HCT116 (cell line): ENCODE data around the gene ZNF692. TPM values are rescaled to one million over a fixed set of nuclear protein-coding genes. Genes with fewer than 3 reads are reported as not detected.

Source experiments
- ATAC-seq: fragments of 200-7000 bp; cut with Tn5 transposase; 2 replicates; pipeline ENCODE4 v1.9.1; 2020; ENCODE audit warnings: mild to moderate bottlenecking, moderate library complexity
- BruUV-seq: library from RNA; stranded (reverse); fragments of 400-500 nt; replicated peaks from 2 replicates; lab custom pipeline; 2021; lab: Mats Ljungman, UMichigan
- CTCF ChIA-PET: fragments of 300-600 bp; sonication (Branson Sonifier 250); formaldehyde crosslinking; loops from one replicate; lab custom pipeline; 2021; ENCODE audit warnings: antibody characterized with exemption; lab: Charles Lee
- POLR2A ChIA-PET: fragments of 300-600, 350-600 bp; sonication (Branson Sonifier 250); formaldehyde crosslinking; loops from one replicate; lab custom pipeline; 2021; ENCODE audit warnings: antibody characterized with exemption; lab: Charles Lee
- RAD21 ChIA-PET, 2 experiments: fragments of 300-600 bp; sonication (Branson Sonifier 250); formaldehyde crosslinking; loops; one replicate each; lab custom pipeline; 2023; ENCODE audit warnings: low total read pairs in 2 of 2; ENCODE audit not compliant: uncharacterized antibody in 2 of 2, unreplicated experiment in 2 of 2, low non-redundant PET in 1 of 2; lab: Charles Lee
- DNase-seq: peaks from one replicate; pipeline ENCODE4 v3.0.0-alpha.2; 2010; ENCODE audit warnings: low read depth, low spot score
- H2AFZ ChIP-seq: fragments of 200-600 bp; shearing (Covaris generic), sonication (generic); 2 replicates; pipeline ENCODE4 v1.6.1; 2017; ENCODE audit warnings: low read depth, mixed run types, mixed read lengths, antibody characterized with exemption, low read length; ENCODE audit not compliant: poor library complexity, severe bottlenecking
- H3K27ac ChIP-seq: 2 replicates; pipeline ENCODE4 v1.5.1; 2012; ENCODE audit warnings: low read depth, low read length
- H3K27me3 ChIP-seq: fragments of 200-600 bp; sonication (generic); 2 replicates; pipeline ENCODE4 v1.6.1; 2016; ENCODE audit warnings: mixed run types, low read length, mixed read lengths; ENCODE audit not compliant: insufficient read depth
- H3K36me3 ChIP-seq, 2 experiments: fragments of 200-500 bp in 1 of 2; fragments of 200-600 bp in 1 of 2; sonication (Bioruptor generic) in 1 of 2; sonication (generic) in 1 of 2; 2 replicates each; pipeline versions ENCODE4 v1.5.1 to v1.6.1; 2014 to 2016; ENCODE audit warnings: low read length in 2 of 2, inconsistent platforms in 1 of 2, mixed read lengths in 1 of 2, mixed run types in 1 of 2; ENCODE audit not compliant: insufficient read depth in 2 of 2, control insufficient read depth in 1 of 2
- H3K4me1 ChIP-seq, 2 experiments: fragments of 200-600 bp in 1 of 2; sonication (generic) in 1 of 2; 2 replicates each; pipeline versions ENCODE4 v1.5.1 to v1.6.1; 2012 to 2017; ENCODE audit warnings: low read length in 2 of 2, inconsistent platforms in 1 of 2, mild to moderate bottlenecking in 1 of 2, mixed read lengths in 1 of 2, mixed run types in 1 of 2, moderate library complexity in 1 of 2; ENCODE audit not compliant: insufficient read depth in 2 of 2, control insufficient read depth in 1 of 2
- H3K4me2 ChIP-seq: fragments of 200-600 bp; sonication (generic); 2 replicates; pipeline ENCODE4 v1.6.1; 2017; ENCODE audit warnings: mixed run types, low read length, mixed read lengths
- H3K4me3 ChIP-seq, 2 experiments: fragments of 200-600 bp in 1 of 2; sonication (generic) in 1 of 2; replicated peaks in 1 of 2; 2 replicates each; pipeline ENCODE4 v1.5.1; 2011 to 2016; ENCODE audit warnings: low read length in 2 of 2, control low read depth in 1 of 2, low read depth in 1 of 2, mild to moderate bottlenecking in 1 of 2, mixed read lengths in 1 of 2, mixed run types in 1 of 2
- H3K79me2 ChIP-seq: fragments of 200-600 bp; sonication (generic); 2 replicates; pipeline ENCODE4 v1.6.1; 2017; ENCODE audit warnings: mild to moderate bottlenecking, mixed run types, low read length, moderate library complexity, mixed read lengths; ENCODE audit not compliant: insufficient read depth
- H3K9ac ChIP-seq: fragments of 200-600 bp; sonication (generic); 2 replicates; pipeline ENCODE4 v1.6.1; 2016; ENCODE audit warnings: low read length, mixed read lengths
- H3K9me2 ChIP-seq: fragments of 200-600 bp; sonication (generic), shearing (Covaris generic); 2 replicates; pipeline ENCODE4 v1.6.1; 2017; ENCODE audit warnings: mixed run types, mild to moderate bottlenecking, moderate library complexity; ENCODE audit not compliant: insufficient read depth
- H3K9me3 ChIP-seq, 2 experiments: fragments of 200-500 bp in 1 of 2; fragments of 200-600 bp in 1 of 2; sonication (Bioruptor generic) in 1 of 2; sonication (generic) in 1 of 2; 2 replicates each; pipeline ENCODE4 v1.6.1; 2014 to 2017; ENCODE audit warnings: low read length in 2 of 2, mixed read lengths in 2 of 2, inconsistent platforms in 1 of 2, low read depth in 1 of 2, mild to moderate bottlenecking in 1 of 2, mixed run types in 1 of 2, moderate library complexity in 1 of 2; ENCODE audit not compliant: control insufficient read depth in 1 of 2, insufficient read depth in 1 of 2
- H4K20me1 ChIP-seq: fragments of 200-600 bp; sonication (generic), shearing (Covaris generic); 2 replicates; pipeline ENCODE4 v1.6.1; 2017; ENCODE audit warnings: mixed run types, mild to moderate bottlenecking, moderate library complexity; ENCODE audit not compliant: insufficient read depth
- CBX3 ChIP-seq: IDR thresholded peaks from 2 replicates; pipeline ENCODE4 v1.6.1; 2012; ENCODE audit warnings: low read depth
- CEBPB ChIP-seq: IDR thresholded peaks from 2 replicates; pipeline ENCODE4 v1.6.1; 2012; ENCODE audit warnings: low read depth
- EGR1 ChIP-seq: IDR thresholded peaks from 2 replicates; pipeline ENCODE4 v1.6.1; 2012; ENCODE audit warnings: low read depth
- EZH2 ChIP-seq: fragments of 200-600 bp; sonication (generic); IDR thresholded peaks from 2 replicates; pipeline ENCODE4 v1.6.1; 2017; ENCODE audit warnings: antibody characterized with exemption, mixed run types
- EZH2phosphoT487 ChIP-seq: fragments of 200-600 bp; IDR thresholded peaks from 2 replicates; pipeline ENCODE4 v1.6.1; 2018; ENCODE audit warnings: antibody characterized with exemption, borderline replicate concordance
- FOSL1 ChIP-seq: IDR thresholded peaks from 2 replicates; pipeline ENCODE4 v1.6.1; 2012; ENCODE audit warnings: low read depth
- JUND ChIP-seq: IDR thresholded peaks from 2 replicates; pipeline ENCODE4 v1.6.1; 2012
- RAD21 ChIP-seq: IDR thresholded peaks from 2 replicates; pipeline ENCODE4 v1.6.1; 2012; ENCODE audit warnings: low read depth, mild to moderate bottlenecking
- SIN3A ChIP-seq: IDR thresholded peaks from 2 replicates; pipeline ENCODE4 v1.6.1; 2012; ENCODE audit warnings: low read depth
- SP1 ChIP-seq: IDR thresholded peaks from 2 replicates; pipeline ENCODE4 v1.6.1; 2012; ENCODE audit warnings: low read depth
- YY1 ChIP-seq: IDR thresholded peaks from 2 replicates; pipeline ENCODE4 v1.6.1; 2011; ENCODE audit warnings: low read length, low read depth, moderate library complexity, mild to moderate bottlenecking; ENCODE audit not compliant: insufficient replicate concordance; ENCODE audit errors: extremely low read depth
- intact Hi-C: fragments of 100-400 bp; cut with micrococcal nuclease; formaldehyde crosslinking; loops from 2 replicates; pipeline ENCODE4 v1.10.0; 2022
- total RNA-seq: library from RNA; stranded (reverse); gene quantifications from one replicate; pipeline ENCODE4 v1.2.1, GENCODE V29; 2021; ENCODE audit not compliant: unreplicated experiment
- TF ChIP-seq, protein P1 (sequence below): IDR thresholded peaks from 2 replicates; pipeline ENCODE4 v1.6.1; 2012; ENCODE audit warnings: low read depth
- TF ChIP-seq, protein P2 (sequence below): IDR thresholded peaks from 2 replicates; pipeline ENCODE4 v1.6.1; 2012
- TF ChIP-seq, protein P3 (sequence below): IDR thresholded peaks from 2 replicates; pipeline ENCODE4 v1.6.1; 2011; ENCODE audit warnings: mild to moderate bottlenecking, low read length, moderate library complexity; ENCODE audit not compliant: insufficient replicate concordance; ENCODE audit errors: extremely low read depth

Gene ZNF692
- total RNA-seq, 1 experiment from 2014 or later: 76.2 TPM

DNA sequence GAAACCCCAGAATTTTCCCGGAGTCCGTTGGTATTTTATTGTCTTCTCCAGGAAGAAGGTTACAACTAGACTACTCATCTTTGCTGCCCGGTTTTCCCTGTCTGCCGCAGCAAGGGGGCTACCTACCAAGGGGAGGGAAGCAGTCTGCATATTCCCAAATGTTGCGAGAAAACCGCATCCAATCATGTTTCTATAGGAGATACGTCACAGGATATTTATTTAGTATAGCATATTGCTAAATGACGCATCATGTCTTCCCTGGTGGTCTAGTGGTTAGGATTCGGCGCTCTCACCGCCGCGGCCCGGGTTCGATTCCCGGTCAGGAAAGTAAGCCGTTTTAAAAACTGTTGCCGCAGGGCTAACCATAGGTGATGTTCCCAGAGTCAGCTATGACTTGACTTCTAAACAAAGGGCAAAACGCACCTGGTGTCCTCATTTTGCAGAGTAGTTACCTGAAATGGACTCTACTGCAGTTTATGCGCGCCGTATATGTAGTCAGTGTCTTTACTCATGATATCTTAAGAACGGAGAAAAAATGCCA lies 15.2 kb upstream of the ZNF692 start:
- ChIA-PET POLR2A (interaction anchor here (0.7 to 2.2 kb wide), 4 partner anchors 15 to 49 kb away, joined by 4 to 11 read pairs (median 8); partner anchors contain the start of genes PGBD2, SH3BP5L, ZNF672 and ZNF692), CTCF (interaction anchor here (1.0 to 1.5 kb wide), 3 partner anchors 15 to 48 kb away, joined by 5 to 6 read pairs (median 5); partner anchors contain the start of genes SH3BP5L and ZNF692), RAD21 (no interaction called here)
- TF ChIP-seq EZH2phosphoT487: no peak
- TF ChIP-seq JUND: no peak; the same call in 1 of the 2 replicates
- TF ChIP-seq CEBPB: no peak; the same call in 1 of the 2 replicates
- TF ChIP-seq, protein P1, sequence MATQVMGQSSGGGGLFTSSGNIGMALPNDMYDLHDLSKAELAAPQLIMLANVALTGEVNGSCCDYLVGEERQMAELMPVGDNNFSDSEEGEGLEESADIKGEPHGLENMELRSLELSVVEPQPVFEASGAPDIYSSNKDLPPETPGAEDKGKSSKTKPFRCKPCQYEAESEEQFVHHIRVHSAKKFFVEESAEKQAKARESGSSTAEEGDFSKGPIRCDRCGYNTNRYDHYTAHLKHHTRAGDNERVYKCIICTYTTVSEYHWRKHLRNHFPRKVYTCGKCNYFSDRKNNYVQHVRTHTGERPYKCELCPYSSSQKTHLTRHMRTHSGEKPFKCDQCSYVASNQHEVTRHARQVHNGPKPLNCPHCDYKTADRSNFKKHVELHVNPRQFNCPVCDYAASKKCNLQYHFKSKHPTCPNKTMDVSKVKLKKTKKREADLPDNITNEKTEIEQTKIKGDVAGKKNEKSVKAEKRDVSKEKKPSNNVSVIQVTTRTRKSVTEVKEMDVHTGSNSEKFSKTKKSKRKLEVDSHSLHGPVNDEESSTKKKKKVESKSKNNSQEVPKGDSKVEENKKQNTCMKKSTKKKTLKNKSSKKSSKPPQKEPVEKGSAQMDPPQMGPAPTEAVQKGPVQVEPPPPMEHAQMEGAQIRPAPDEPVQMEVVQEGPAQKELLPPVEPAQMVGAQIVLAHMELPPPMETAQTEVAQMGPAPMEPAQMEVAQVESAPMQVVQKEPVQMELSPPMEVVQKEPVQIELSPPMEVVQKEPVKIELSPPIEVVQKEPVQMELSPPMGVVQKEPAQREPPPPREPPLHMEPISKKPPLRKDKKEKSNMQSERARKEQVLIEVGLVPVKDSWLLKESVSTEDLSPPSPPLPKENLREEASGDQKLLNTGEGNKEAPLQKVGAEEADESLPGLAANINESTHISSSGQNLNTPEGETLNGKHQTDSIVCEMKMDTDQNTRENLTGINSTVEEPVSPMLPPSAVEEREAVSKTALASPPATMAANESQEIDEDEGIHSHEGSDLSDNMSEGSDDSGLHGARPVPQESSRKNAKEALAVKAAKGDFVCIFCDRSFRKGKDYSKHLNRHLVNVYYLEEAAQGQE: no peak
- no peak; the same call in 1 of the 2 replicates for TF ChIP-seq RAD21
- TF ChIP-seq YY1: peak; percentile 73
- TF ChIP-seq, protein P2, sequence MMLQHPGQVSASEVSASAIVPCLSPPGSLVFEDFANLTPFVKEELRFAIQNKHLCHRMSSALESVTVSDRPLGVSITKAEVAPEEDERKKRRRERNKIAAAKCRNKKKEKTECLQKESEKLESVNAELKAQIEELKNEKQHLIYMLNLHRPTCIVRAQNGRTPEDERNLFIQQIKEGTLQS: peak; percentile 86
- TF ChIP-seq SP1: peak; percentile 24
- TF ChIP-seq EZH2: no peak
- no peak; the same call in 1 of the 2 replicates for TF ChIP-seq CBX3
- no peak for TF ChIP-seq SIN3A
- 0 out of 2 replicates have a peak, but pooled peaks have one; percentile 4 for TF ChIP-seq EGR1
- TF ChIP-seq, protein P3, sequence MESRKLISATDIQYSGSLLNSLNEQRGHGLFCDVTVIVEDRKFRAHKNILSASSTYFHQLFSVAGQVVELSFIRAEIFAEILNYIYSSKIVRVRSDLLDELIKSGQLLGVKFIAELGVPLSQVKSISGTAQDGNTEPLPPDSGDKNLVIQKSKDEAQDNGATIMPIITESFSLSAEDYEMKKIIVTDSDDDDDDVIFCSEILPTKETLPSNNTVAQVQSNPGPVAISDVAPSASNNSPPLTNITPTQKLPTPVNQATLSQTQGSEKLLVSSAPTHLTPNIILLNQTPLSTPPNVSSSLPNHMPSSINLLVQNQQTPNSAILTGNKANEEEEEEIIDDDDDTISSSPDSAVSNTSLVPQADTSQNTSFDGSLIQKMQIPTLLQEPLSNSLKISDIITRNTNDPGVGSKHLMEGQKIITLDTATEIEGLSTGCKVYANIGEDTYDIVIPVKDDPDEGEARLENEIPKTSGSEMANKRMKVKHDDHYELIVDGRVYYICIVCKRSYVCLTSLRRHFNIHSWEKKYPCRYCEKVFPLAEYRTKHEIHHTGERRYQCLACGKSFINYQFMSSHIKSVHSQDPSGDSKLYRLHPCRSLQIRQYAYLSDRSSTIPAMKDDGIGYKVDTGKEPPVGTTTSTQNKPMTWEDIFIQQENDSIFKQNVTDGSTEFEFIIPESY: no peak
- TF ChIP-seq FOSL1: peak; percentile 32
- H3K9ac ChIP-seq: no peak overlapping the region
- intact Hi-C loops: loop anchor here (1.0 kb wide), 3 partner anchors 15 to 36 kb away; partner anchors contain the start of genes PGBD2, ZNF672 and ZNF692
- no peaks in the 10 kb centered on the region for H3K9me2 ChIP-seq
- H3K4me1 ChIP-seq: peaks cover 10 to 25% of the 10 kb centered on the region in 2 experiments
- no peaks in the 10 kb centered on the region for H3K27me3 ChIP-seq
- H4K20me1 ChIP-seq: no peaks in the 10 kb centered on the region
- no peaks in the 10 kb centered on the region for H3K36me3 ChIP-seq
- BruUV-seq: no TSS peak
- peak overlapping the region in 1 of 2 experiments; percentile 26; a peak in 1 of 4 replicates for H3K4me3 ChIP-seq
- ATAC-seq (peak; percentile 70), DNase-seq (peak; percentile 82)
- H3K79me2 ChIP-seq: no peaks in the 10 kb centered on the region
- H3K9me3 ChIP-seq: no peaks in the 10 kb centered on the region
- H3K4me2 ChIP-seq: peak overlapping the region; percentile 96
- no peak overlapping the region for H2AFZ ChIP-seq
- H3K27ac ChIP-seq: no peak overlapping the region
